ENCODE data around the gene FAM174B. TPM values are rescaled to one million over a fixed set of nuclear protein-coding genes. Genes with fewer than 3 reads are reported as not detected.
A peak's percentile ranks its signal among the peaks of the same experiment; 100 is the strongest.

The FAM174B gene
- total and polyA plus RNA-seq, 8 donors, result 14.6 to 54.0 (median 31.0) TPM

DNA sequence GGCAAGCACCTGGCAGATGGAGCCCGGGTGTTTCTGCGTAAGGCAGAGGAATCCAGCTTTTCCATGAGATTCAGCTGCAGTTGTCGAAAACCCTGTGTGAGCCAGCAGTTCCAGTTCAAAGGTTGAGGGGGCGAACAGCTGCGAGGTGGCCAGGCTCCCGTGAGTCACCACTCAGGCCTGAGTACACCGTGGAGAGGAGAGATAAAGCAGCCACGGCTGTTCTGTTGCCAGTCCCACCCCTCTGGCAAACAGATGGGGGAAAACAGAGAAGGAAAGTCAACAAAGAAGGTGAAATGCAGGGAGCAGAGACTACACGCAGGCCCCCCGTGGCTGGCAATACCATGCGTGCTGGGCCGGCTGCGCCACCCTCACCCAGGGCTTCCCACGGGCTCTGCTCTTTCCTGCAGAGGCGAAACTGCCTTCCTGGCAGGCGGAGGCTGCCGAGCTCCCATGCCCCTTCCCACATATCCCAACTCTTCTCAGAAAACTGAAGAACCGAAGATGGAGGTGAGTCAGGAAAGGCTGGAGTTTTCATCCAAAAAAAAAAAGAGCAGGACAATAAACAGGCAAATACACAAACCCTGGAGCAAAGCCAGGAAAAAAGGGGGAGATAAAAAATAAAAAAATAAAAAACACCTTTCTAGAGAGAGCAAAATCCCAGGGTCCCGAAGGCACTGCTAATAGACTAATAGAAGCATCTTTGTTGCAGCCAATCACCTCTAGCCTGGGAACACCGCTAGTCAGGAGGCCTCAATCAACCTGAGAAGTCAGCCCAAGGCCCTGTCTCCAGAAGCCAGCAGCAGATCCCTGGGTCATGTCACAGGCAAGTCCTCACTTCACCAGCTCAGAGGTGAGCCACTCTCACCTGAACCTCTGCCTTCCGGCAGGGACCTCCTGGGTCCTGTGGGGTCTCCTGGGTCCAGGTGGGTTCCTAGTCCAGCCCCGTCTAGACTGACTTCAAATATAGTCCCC lies 37.7 kb downstream of the FAM174B start:
- Histone ChIP-seq H3K4me3 (peak overlapping the region in 1 of 4 donors; percentile 10), H3K27me3 (no peaks in the 10 kb centered on the region), H3K9me3 (no peaks in the 10 kb centered on the region), H3K4me1 (peaks cover 63 to 88% (median 80%) of the 10 kb centered on the region in 4 donors), H3K27ac (peak overlapping the region; percentile 84 to 93 (median 90)), H3K36me3 (peaks cover 0 to 4% (median 0%) of the 10 kb centered on the region in 4 donors)
- 25 to 40% (median 33%) methylated on average over 22 of the region's 22 CpGs for WGBS, 5 donors
- no peak for TF ChIP-seq POLR2A (IDR thresholded peaks at IDR 0.05)
- TF ChIP-seq, protein P1, sequence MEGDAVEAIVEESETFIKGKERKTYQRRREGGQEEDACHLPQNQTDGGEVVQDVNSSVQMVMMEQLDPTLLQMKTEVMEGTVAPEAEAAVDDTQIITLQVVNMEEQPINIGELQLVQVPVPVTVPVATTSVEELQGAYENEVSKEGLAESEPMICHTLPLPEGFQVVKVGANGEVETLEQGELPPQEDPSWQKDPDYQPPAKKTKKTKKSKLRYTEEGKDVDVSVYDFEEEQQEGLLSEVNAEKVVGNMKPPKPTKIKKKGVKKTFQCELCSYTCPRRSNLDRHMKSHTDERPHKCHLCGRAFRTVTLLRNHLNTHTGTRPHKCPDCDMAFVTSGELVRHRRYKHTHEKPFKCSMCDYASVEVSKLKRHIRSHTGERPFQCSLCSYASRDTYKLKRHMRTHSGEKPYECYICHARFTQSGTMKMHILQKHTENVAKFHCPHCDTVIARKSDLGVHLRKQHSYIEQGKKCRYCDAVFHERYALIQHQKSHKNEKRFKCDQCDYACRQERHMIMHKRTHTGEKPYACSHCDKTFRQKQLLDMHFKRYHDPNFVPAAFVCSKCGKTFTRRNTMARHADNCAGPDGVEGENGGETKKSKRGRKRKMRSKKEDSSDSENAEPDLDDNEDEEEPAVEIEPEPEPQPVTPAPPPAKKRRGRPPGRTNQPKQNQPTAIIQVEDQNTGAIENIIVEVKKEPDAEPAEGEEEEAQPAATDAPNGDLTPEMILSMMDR (IDR thresholded peaks at IDR 0.05), result peak in 1 of 7 experiments; percentile 14
- TF ChIP-seq POLR2AphosphoS5 (IDR thresholded peaks at IDR 0.05), result peak; percentile 80 to 97 (median 87)
- DNase-seq, result peak; percentile 92 to 93
- intact Hi-C loops (cut with DNase I; ENCODE audit: low total_unique reads), result no loop called here

DNA sequence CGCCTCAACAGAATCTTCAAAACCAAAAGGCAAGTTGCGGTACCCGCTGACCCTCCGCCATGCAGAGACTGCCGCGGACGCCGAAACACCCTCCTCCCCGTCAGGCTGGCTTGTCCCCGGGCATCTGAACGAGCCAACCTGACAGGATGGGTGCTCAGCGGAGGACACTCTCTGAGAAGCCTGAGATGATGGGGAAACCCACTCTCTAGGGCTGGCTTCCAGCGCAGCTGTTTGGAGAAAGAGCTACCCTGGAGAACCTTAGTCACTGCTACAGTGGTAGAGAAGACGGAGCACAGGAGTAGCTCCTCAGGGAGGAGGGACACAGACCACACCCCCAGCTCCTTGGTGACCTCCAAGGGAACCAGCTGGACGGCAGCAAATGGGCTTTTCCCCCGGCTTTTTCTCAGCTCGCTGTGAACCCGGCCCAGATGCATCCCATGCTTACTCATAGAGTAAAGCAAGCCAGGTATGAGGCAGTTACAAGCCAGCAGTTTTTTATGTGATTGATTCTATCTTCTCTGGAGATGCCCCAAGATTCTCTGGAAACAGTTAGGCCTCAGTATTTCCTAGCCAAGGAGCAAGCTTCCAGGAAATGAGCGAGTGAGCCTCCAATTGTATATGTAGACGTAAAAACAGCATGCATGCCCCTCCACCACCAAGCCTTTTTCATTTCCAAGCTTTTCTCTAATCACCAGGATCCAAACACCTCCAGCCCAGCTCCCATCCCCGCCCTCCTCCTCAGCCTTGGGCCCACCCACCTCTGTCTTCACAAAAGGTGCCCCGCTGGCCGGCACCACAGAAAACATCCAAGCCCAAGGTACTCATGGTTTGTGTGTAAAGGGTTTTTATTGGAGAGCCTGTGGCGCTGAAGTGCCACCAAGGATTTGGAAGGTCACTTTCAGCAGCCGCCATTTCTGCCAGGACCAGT lies 38.7 kb downstream of the FAM174B start:
- Histone ChIP-seq H3K4me1 (peaks cover 63 to 97% (median 78%) of the 10 kb centered on the region in 4 donors), H3K9me3 (no peaks in the 10 kb centered on the region), H3K27ac (peak overlapping the region; percentile 84 to 93 (median 90)), H3K36me3 (peaks cover 0 to 4% (median 0%) of the 10 kb centered on the region in 4 donors), H3K4me3 (no peak overlapping the region), H3K27me3 (no peaks in the 10 kb centered on the region)
- TF ChIP-seq EP300 (IDR thresholded peaks at IDR 0.05), result no peak
- no peak for TF ChIP-seq POLR2A (IDR thresholded peaks at IDR 0.05)
- TF ChIP-seq, protein P1 (IDR thresholded peaks at IDR 0.05), result no peak
- TF ChIP-seq POLR2AphosphoS5 (IDR thresholded peaks at IDR 0.05), result peak in 1 of 3 donors; percentile 15
- peak; percentile 35 to 69 for DNase-seq
- WGBS, 5 donors, result 61 to 77% (median 72%) methylated on average over 18 to 25 of the region's 25 CpGs
- intact Hi-C loops (cut with DNase I; ENCODE audit: low total_unique reads), result no loop called here

DNA sequence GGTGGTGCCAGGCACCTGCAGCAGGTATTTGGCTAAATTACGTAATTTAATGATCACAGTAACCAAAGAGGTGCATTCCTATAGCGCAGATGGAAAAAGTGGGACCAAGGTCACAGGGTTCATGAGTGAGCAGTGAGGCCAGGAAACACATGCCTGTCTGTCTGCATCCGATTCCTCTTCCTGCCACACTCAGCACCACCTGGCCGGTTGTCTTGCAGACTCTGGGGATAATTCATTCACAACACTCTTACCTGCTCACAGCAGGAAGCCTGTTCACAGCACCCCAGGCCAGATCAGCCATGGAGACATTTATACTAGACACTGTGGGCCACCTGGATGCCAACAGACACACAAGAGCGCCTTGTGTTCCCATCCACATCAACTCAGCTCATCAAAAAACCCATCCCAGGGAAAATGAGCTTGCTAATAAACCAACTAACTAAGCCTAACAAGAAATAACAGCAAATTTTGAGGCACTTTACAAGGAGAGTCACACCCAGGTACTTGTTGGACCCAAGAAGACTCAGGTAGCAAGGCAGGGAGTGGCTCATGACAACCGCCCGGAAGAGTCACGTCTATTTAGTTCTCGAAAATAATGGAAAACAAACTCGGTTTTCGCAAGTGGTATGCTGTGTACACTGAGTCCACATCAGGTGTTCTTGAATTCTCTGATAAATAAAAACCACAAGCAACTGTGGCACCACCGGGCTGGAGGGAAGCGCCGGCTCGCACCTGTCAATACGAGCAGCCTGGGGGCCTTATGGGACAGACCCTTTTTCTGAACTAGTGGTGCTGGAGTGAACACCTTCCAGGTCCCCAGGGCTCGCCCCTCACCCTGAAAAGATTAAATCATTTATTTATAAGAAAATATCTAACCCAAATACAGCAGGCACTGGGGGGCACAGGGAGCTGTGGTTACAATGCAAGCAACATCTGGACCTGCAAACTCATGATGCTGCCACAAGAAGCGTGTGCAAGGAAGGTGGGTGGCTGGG lies 40.5 kb downstream of the FAM174B start:
- DNase-seq, result peak in 1 of 2 donors; percentile 27
- Histone ChIP-seq H3K4me3 (peak overlapping the region in 1 of 4 donors; percentile 16), H3K9me3 (no peaks in the 10 kb centered on the region), H3K27ac (peak overlapping the region; percentile 84 to 93 (median 90)), H3K36me3 (peaks cover 0 to 4% (median 0%) of the 10 kb centered on the region in 4 donors), H3K4me1 (peaks cover 59 to 82% (median 65%) of the 10 kb centered on the region in 4 donors), H3K27me3 (no peaks in the 10 kb centered on the region)
- 48 to 77% (median 56%) methylated on average over 18 of the region's 18 CpGs for WGBS, 5 donors
- no peak for TF ChIP-seq POLR2A (IDR thresholded peaks at IDR 0.05)
- TF ChIP-seq, protein P1 (IDR thresholded peaks at IDR 0.05), result no peak
- TF ChIP-seq EP300 (IDR thresholded peaks at IDR 0.05), result no peak
- TF ChIP-seq POLR2AphosphoS5 (IDR thresholded peaks at IDR 0.05), result no peak
- intact Hi-C loops (cut with DNase I; ENCODE audit: low total_unique reads), result no loop called here

Measured in stomach (tissue), 9 donors.